NCI-H128 (cell line): ENCODE data around the gene RFNG.

Source experiments
- DNase-seq: peaks from one replicate; lab custom pipeline; 2025; ENCODE audit not compliant: unreplicated experiment; lab: John Stamatoyannopoulos, UW

Gene RFNG

DNA sequence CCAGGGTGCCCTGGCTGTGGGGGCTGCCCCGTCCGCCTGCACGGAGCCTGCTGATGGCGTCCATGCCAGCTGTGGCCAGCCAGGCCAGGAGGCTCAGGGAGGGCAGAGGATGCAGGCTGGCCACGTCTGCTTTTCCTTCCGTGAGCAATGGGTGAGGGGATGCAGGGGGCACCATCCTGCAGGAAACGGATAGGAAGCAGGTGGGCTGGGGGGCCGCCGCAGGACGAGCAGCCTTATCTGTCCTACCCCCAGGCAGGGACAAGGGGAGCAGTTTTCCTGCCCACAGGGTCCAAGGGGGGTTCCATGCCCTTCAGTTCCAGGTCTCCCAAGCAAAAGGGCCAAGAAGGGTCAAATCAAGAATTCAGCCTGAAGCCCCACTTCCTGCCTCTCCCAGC is 7.2 kb upstream of the RFNG start:
- no peak for DNase-seq

DNA sequence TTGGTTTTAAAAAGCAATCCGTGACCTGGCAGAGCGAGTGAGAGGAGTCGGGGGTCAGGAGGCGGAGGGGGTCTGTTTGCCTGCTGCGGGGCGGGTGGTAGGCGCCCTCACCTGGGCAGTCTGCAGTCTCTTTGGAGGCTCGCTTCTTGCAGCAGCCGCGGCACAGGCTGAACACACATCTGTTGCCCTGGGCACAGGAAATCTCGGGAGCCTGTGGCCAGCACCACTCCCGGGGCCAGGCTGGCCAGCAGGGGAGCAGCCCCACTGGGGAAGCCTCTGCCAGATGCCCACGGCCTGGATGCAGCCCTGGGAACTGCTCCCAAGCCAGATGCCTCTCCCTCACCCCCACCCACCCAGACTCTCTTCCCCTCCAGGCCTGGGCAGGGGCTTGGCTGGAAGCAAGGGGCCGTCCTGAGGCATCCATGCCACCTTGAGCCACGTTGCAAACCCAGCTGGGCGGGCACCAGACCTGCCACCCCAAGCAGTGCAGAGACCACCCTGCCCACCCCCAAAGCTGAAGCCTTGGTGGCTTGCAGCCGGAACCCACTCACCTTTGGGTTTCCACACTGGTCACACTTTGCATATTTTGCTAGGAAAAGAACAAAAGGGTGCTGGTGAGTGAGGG is 6.7 kb upstream of the RFNG start:
- no peak for DNase-seq

DNA sequence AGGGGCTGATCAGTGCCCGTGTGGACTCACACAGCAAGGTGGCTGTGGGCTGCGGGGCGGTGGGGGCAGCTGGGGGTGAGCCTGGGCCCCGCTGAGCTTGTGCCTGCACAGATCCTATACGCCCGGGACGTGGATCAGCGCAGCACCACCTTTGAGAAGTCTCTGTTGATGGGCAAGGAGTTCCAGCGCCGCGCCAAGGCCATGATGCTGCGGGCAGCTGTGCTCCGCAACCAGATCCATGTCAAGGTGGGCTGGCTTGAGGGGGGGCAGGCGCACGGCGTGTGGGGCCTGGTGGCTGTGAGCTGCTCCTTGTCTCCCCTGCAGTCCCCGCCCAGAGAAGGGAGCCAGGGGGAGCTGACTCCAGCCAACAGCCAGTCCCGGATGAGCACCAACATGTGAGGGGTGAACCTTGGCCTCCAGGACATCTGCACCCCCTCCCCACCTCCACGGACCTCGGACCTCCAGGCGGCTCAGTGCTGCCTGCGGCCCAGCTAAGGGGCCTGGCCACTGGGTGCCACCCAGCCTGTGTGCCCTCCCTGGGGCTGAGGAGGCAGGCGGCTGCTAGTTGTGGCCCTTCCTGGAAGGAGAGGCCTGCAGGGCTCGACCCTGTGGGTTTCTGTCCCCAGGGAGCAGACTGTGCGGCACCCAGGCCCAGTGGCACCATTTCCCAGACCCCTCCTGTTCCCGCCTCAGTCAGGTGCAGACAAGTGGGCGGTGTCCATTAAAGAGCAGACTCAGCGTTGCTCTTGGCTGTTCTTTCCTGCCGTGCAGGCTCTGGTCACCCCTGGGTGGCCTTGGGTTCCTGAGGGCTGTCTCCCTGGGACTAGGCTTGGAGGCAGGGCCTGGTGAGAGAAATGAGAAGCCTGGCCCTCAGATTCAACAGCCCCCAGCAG is 5.4 kb upstream of the RFNG start:
- no peak for DNase-seq

DNA sequence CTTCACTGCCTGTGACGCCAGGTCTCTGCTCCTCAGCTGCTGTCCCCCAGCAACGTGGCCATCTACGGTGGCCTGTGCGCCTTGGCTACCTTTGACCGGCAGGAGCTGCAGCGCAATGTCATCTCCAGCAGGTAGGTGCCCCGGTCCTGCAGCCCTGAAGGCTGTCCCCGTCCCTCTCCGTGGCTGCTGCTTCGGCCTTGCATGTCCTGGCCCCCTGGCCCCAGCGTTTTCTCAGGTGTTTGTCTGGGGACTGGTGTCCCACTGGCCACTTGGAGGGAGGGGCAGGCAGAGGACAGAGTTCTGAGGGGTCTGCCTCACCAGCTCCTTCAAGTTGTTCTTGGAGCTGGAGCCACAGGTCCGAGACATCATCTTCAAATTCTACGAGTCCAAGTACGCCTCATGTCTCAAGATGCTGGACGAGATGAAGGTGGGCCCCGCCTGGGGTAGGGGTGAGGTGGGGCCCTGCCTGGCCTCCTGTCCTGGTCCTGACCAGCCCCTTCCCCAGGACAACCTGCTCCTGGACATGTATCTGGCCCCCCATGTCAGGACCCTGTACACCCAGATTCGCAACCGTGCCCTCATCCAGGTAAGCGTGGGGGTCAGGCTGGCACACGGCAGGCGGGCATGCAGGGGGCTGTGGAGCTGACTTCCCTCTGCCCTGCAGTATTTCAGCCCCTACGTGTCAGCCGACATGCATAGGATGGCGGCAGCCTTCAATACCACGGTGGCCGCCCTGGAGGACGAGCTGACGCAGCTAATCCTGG is 4.5 kb upstream of the RFNG start:
- DNase-seq = no peak

GRCh38 chr17:82055023-82055964 is 3.7 kb upstream of the RFNG start:
- no peak for DNase-seq

DNA sequence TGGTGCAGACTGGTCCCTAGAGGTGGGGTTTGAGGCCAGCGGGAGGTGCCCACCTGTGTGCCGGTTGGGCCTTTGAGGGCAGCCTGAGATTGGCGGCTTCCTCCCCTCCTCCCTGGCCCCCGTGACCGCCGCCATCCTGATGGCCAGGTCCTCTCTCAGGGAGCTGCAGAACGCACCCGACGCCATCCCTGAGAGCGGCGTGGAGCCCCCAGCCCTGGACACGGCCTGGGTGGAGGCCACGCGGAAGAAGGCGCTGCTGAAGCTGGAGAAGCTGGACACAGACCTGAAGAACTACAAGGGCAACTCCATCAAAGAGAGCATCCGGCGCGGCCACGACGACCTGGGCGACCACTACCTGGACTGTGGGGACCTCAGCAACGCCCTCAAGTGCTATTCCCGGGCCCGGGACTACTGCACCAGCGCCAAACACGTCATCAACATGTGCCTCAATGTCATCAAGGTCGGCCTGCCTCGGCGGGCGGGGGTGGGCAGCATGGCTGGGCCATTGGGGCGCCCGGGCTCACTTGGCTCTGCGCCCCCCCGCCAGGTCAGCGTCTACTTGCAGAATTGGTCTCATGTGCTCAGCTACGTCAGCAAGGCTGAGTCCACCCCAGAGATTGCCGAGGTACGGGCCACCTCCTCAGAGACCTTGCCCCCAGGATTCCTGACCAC is 2.9 kb upstream of the RFNG start:
- no peak for DNase-seq

- no peak for DNase-seq
These were observed 2.1 kb upstream of the RFNG start for GRCh38 chr17:82053556-82054263.

DNA sequence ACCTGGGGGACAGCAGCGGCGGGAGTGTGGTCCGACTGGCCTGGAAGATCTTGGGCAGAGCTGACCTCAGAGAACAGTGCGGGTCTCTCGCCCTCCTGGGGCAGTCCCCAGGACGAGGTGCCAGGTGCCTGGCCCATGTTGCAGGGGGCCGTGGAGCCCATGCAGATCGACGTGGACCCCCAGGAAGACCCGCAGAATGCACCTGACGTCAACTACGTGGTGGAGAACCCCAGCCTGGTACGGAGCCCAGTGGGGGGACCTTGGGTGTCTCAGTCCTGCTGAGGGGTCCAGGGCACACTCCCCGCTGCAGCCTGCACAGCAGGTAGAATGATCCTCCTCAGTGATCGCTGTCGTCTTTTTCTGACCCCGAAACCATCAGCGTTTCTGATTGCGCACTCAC is 1.5 kb upstream of the RFNG start:
- no peak for DNase-seq

DNA sequence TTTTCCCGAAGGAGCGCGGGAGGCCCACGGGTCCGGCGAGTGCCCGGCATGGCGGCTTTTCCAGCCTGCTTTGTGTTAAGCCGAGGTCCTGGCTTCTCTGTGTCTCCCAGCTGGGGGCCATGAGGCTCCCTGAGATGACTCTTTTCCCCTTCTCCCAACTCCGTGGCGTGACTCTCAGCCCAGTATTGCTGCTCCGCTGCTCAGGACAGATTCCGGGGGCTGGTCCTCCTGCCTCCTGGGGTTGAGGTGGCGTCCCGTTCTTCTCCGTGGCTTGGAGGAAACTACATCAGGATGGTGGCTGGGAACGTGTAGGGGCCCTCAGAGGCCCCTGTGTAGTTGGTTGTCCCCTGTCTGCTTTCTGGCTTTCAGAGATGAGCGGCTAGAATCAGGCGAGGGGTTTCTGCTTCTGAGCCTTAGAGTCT is 1.0 kb upstream of the RFNG start:
- no peak for DNase-seq

DNA sequence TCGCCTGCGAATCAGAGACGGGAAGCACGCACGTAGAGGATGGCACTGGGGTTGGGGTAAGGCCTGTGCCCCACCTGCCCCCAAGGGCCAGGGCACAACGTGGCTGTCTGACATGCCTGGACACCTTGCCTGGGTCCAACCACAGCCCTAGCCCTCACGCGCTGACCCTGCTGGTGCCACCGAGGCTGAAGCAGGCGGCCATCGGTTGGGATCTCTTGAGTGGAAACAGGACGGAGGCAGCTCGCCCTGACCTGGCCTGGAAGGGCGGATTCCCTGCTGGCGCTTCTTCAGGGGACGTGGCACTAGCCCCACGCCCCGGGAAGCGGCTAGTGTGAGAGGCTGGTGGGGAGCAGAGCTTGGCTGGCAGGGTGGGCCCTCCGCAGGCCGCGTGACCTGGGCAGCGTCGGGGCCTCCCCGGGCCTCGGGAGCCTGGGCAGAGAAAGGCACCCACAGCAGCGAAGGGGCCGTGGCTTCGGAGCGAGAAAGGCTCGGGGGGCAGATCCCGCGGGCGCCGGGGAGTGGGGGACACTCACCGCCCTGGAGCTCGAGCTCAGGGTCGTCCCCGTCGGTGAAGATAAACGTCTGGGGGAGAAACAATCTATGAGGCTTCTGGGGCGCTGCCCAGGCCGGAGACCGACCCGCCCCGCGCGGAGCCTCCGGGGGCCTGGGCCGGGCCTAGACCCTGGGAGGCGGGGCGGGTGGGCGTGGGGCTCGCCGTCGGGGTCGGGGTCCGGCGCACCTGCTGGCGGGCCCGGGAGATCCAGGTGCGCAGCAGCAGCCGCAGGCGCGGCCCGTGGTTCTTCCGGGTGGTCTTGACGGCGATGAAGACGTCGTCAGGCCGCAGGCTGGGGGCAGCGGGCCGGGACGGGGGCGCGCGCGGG is 610 bp downstream of the RFNG start:
- no peak for DNase-seq

GRCh38 chr17:82050152-82050760 is 1.4 kb downstream of the RFNG start:
- DNase-seq = no peak

GRCh38 chr17:82049521-82049971 is 2.1 kb downstream of the RFNG start:
- DNase-seq = no peak

GRCh38 chr17:82049106-82049505 is 2.5 kb downstream of the RFNG start:
- no peak for DNase-seq

DNA sequence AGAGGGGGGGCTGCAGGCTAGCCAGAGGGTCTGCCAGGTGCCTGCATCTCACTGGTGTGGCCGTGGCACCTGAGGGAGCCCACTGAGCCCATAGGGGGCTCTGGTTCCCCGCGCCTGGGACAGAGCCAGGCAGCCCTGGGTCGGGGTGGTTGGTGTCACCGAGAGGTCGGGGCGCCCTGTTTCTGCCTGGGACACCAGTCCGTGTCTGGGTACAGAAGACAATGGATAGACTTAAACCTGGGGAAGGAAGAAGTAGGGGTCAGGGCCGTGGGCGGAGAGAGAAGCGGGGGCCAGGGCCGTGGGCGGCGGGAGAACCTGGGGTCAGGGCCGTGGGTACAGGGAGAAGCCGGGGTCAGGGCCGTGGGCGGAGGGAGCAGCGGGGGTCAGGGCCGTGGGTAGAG is 3.0 kb downstream of the RFNG start:
- no peak for DNase-seq

DNA sequence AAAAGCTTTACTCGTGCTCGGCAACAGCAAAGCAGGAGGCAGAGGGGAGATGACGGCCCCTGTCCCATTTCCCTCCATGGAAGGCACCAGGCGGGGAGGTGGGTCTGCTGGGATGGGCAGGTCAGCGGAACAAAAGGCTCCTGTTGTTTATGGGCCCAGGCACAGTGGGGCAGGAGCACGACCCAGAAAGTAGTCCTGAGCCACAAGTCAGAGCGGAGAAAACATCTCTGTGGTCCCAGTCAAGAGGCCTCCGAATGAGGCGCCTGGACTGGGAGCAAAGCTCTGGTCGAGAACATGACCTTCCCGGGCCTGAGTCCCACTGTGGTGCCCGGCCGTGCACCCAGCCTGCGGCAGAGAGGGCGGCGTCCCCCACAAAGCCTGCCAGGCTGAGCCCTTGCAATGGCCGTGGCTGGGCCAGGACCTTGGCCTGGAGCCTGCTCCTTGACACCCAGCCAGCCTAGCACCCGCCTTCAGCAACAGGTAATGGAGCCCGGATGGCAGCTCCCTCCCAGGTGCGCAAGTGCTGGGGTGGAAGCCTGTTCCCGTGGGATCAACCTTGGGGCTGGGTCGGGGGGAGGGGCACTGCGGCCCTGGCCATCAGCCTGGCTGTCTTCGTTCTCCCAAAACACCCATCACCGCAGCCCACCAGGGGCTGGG is 3.6 kb downstream of the RFNG start:
- no peak for DNase-seq

GRCh38 chr17:82047379-82047778 is 4.2 kb downstream of the RFNG start:
- DNase-seq = no peak

DNA sequence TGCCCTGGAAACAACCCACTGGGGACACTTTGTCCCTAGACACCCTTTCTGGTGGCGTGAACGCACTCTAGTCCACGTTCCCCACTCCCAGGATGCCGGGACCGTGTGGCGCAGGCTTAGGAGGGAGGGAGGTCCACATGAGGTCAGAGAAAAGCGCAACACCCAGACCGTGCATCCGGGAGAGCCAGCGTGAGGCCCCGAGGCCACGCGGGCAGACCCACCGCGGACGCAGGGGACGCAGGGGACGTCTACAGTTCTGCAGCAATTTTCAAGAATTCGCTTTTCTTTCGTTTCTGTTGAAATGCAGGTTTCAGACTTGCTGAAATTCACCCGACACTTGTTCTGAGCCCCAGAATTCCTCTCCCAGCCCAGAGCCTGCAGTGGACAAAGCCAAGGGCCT is 4.7 kb downstream of the RFNG start:
- DNase-seq = no peak
